HG02870 (cell line): ENCODE data around the gene RNF14.
"Not testable (repeated sequence)": the region's sequence is repeated elsewhere in the genome, so short reads cannot be mapped to it uniquely, and the experiment has no call there.

Experiments used
- ATAC-seq: cut with Tn5 transposase; IDR thresholded peaks from one replicate; pipeline ENCODE4 v1.9.1; 2021; ENCODE audit warnings: mild to moderate bottlenecking, moderate library complexity; ENCODE audit not compliant: unreplicated experiment

Gene RNF14, protein sequence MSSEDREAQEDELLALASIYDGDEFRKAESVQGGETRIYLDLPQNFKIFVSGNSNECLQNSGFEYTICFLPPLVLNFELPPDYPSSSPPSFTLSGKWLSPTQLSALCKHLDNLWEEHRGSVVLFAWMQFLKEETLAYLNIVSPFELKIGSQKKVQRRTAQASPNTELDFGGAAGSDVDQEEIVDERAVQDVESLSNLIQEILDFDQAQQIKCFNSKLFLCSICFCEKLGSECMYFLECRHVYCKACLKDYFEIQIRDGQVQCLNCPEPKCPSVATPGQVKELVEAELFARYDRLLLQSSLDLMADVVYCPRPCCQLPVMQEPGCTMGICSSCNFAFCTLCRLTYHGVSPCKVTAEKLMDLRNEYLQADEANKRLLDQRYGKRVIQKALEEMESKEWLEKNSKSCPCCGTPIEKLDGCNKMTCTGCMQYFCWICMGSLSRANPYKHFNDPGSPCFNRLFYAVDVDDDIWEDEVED

GRCh38 chr5:141968914-141969608 is at the start of gene RNF14:
TSS of gene RNF14 (plus strand) at chr5:141969105. CDS start at chr5:141973589, 4,484 bp downstream.
- peak; percentile 90 for ATAC-seq

GRCh38 chr5:141919218-141920119 is 49.4 kb upstream of the RNF14 start:
- ATAC-seq: no peak

GRCh38 chr5:141920771-141921170 is 48.1 kb upstream of the RNF14 start:
- ATAC-seq: no peak

DNA sequence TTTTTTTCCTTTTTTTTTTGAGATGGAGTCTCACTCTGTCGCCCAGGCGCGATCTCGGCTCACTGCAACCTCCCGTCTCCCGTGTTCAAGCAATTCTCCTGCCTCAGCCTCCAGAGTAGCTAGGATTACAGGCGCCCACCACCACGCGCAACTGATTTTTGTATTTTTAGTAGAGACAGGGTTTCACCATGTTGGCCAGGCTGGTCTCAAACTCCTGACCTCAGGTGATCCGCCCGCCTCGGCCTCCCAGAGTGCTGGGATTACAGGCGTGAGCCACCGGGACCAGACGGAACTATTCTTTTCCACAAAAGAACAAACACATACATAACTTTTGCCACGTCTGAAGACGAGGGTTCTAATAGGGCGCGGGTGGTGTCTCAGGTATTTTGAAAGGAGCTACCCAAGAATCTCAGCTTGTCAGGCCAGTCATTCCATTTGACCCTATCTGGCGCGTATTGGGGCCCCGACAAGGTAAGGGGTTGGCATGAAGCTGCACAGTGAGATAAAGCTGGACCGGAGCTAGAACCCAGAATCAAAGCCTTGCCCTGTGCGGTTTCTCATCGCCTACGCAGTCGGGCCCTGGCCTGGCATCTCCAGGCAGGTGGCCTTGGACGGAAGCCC is 46.0 kb upstream of the RNF14 start:
- ATAC-seq: not testable (repeated sequence)

DNA sequence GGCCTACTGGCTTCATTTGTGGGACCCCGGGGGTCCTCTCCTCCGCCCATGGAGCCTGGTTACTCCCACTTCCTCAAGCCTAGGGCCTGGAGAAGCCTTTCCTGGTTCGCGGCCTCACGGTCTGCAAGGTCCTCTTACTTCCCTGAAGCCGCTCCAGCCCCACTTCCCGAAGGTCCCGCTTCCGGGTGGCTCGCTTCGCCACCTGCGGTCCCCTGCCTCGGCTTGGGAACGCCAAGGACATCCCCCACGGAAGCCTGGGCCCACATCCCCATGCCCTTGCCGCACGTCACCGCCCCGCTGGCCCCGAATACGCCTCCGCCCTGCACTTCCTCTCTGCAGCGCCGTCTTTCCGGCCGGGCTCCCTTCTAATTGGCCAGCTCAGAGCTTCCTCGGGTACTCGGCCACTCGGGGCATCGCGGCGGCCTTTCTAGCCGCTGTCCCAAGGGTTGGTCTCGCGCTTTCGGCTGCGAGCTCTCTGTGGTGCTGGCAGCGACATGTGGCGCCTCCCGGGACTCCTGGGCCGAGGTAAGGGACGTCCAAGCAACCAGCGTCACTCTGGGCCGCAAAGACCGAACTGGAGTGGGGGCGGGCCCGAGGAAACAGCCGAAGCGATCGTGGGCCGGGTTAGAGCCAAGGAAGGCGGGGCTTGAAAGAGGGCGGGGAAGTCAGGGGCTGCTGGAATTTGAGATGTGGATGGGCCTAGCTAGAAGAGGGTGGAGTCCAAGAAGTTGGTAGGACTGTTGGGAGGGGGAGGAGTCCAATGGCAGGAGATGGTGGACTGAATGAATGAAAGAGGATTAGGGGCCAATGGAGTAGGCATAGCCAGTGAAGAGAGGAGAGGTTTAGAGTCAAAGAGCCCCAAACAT is 45.2 kb upstream of the RNF14 start, which contains the start of gene DELE1:
TSS of gene DELE1 (plus strand) at position 424 of the 866 bp plus-strand sequence. CDS start at position 495, 71 bp downstream.
- peak; percentile 97 for ATAC-seq

- ATAC-seq: no peak
Measured at GRCh38 chr5:141926434-141926833, 42.5 kb upstream of the RNF14 start.

DNA sequence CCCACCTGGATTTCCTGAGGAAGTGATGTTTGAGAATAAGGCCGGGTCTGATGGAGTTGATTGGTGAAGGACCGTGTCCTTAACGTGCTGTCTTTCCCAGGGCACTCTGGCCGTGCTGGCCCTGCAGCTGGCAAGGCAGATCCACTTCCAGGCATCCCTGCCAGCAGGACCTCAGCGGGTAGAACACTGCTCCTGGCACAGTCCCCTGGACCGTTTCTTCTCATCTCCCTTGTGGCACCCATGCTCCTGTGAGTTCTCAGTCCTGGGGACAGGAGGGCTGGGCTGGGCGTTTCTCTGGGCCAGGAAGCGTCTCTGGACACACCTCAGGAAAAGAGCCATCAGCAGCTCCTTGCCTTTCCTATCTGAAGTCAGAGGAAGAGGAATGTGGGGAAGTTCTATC is 40.9 kb upstream of the RNF14 start:
- ATAC-seq: no peak

- ATAC-seq: no peak
Measured at GRCh38 chr5:141929398-141930058, 39.4 kb upstream of the RNF14 start.

DNA sequence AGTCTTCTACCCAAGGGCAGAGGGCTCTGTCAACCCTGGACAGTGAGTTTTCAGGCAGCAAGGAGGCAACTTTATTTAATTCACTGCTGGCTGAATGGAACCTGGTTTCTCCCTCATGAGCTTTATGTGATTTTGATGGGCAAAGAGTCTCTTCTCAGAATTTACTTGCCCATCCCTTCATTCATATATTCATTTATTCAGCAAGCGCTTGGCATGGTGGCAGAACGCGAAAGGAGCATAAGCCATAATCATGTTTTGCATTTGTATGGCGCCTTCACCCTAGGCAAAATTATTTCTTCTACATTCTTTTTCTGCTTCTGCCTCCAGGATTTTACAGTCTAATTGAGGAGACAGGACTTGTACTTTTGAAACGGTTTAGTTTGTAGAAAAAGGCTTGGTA is 37.2 kb upstream of the RNF14 start:
- no peak for ATAC-seq

DNA sequence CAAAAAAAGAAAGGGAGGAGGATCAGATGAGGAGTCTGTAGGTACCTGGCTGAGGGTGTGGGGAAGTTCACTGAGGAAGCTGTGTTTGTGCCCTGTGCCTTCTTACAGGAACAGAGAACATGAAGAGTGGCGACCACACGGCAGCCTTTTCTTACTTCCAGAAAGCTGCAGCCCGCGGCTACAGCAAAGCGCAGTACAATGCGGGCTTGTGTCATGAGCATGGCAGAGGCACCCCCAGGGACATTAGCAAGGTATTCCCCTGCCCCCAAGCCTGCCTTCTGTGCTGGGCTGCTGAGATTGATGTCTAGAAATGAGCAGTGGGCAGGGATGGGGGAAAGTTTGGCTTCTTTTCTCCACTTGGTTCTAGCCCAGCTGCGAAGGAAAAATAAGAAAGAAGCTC is 35.8 kb upstream of the RNF14 start:
- no peak for ATAC-seq

DNA sequence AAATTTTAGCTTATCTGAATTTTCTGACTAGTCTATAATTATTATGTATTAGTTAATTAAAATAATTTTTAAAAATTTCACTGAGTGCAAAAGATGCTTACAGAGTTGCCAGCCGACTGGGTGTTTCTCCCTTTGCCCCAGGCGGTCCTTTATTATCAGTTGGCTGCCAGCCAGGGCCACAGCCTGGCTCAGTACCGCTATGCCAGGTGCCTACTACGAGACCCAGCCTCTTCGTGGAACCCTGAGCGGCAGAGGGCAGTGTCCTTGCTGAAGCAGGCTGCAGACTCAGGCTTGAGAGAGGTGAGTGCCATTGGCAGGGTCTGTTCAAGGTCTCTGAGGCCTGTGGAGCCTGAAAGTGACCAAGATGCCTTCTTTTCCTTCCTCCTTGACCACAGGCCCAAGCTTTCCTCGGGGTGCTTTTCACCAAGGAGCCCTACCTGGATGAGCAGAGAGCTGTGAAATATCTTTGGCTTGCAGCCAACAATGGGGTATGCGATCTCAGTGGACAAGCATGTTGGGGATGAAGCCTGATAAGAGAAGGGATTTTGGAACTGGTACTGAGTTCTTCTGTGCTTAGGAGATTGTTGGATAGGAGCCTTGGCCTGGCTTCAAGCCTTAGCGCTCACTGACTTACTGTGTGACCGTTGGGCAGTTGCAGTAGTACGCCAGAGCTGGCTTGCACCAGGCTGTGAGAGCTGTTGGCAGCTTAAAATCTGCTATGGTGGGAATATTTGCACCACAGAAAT is 34.6 kb upstream of the RNF14 start:
- ATAC-seq: no peak

DNA sequence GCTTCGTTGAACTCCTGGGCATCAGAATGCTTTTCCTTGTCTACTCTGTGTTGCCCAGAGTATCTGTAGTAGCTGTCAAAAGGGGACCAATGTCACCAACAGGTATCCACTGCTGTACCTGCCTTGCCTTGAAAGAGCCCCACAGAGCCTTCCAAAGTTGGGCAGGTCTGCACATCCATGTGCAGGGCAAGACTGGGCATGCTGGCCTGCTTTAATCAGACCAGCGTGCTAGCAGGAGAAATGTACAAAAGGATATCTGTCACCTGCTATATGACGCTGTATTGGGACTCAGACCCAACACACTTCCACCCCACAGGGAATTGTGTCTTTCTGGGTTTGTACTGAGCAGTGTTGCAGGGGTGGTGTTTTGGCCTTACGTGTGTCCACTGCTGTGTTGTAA is 33.4 kb upstream of the RNF14 start:
- ATAC-seq: no peak

DNA sequence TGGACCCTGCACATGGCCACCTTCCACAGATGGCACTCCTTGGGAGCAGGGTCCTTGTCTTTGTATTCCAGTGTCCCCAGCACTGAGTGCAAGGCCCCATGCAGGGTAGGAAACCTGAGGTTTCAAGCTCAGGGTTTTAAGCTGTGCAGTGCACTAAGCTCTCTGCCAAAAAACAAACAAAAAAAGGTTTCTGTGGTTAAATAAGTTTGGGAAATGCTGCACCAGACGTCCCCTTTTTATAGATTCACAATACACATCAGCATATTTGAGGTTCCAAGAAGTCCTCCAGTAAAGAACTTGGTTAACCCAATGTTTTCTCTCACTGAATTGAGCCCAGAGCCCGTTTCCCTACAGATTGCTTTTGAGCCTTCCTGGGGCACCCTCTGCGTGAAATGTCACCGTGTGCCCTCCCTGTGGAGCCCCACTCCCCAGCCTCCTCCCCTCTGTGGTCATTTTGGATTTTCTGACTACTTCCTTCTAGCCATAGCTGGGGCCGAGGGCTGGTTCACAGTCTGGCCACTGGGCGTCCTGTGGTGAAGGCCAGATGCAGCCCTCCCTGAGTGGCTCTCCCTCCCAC is 28.1 kb upstream of the RNF14 start:
- ATAC-seq: no peak

DNA sequence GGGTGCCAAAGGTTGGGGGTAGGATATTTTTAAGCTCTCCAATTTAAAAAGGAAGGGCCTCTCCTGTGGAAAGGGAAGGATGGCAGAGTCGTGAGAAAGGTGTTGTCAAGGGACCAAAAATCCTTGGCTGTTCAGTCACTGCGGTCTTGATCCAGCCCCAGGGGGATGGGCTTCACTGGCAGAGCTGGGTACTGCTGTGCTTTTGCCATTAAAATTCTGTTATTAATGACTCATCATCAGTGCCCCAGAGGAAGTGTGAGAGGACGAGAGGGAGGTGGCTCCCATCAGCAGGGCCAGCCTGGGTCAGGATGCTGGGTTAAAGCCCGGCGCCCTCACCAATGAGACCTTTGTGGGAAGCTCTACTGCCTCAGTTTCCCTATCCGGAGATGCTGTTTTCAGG is 27.6 kb upstream of the RNF14 start:
- no peak for ATAC-seq

DNA sequence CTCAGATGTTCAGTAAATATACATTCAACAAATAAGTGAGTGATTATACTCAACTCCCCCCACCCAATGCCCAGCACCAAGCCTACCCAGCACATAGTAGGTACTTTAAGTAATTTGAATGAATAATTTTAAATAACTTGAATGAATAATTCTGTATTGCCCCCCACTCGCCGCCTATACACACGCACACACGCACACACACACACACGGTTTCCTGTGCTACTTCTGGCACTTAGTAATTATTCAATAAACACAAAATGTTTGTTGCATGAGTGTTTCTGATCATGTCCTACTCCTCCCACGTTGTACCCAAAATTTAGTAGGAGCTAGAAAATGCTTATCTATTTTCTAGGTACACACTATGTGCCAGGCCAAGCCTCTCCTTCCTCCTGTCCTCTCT is 27.1 kb upstream of the RNF14 start:
- ATAC-seq: no peak

GRCh38 chr5:141942185-141942857 is 26.6 kb upstream of the RNF14 start:
- no peak for ATAC-seq

- ATAC-seq: no peak
Measured at GRCh38 chr5:141944076-141944475, 24.8 kb upstream of the RNF14 start.
